Frontal cortex (tissue), 4 donors: ENCODE results near the gene TMEM272. TPM values are rescaled to one million over a fixed set of nuclear protein-coding genes. Genes with fewer than 3 reads are reported as not detected.

ENCODE experiments used
- DNase-seq, 2 donors: peaks; one replicate each; pipeline ENCODE4 v3.0.0; 2012; ENCODE audit warnings: low spot score in 2 of 2
- FAIRE-seq: peaks from 2 replicates; lab custom pipeline; 2012; peaks lifted over from hg19 to GRCh38; lab: Jason Lieb, UNC
- total RNA-seq: library from RNA; depleted of rRNA; stranded (reverse); fragments of >200 nt; gene quantifications from one replicate; pipeline ENCODE4 v1.2.3, GENCODE V29; 2014
- donor health status: control.
- donor health status: control.
- donor health status: control.

Gene TMEM272
- total RNA-seq, 1 donor from 2014 or later, result 1.6 TPM

DNA sequence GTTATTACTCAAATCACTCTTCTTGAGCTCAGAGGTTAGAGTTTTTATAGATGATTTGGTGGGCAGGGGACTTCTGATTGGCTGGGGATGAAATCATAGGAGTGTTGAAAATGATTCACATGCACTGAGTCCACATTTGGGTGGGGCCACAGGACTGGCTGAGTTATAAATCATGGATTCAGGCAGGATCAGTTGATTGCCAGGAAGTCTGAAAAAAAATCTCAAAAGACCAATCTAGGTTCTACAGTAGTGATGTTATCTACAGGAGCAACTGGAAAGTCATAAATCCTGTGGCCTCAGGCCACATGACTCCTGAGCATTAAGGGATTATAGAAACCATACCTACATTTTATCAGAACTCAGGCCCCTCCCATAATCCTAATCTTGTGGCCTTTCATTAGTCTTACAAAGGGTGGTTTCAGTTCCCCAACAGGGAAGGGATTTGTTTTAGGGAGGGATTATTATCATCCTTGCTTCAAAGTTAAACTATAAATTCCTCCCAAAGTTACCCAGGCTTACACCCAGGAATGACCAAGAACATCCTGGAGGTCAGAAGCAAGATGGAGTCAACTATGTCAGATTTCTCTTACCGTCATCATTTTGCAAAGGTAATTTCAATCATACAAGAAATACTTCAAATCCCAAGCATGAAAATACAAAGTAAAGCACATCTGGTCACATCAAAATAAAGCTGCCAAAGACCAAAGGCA lies 11.2 kb upstream of the TMEM272 start:
- FAIRE-seq (no peak), DNase-seq (no peak)

- FAIRE-seq (no peak), DNase-seq (no peak)
Observed at GRCh38 chr13:51849145-51850101, 4.4 kb upstream of the TMEM272 start.

- DNase-seq (no peak), FAIRE-seq (no peak)
Observed at GRCh38 chr13:51848674-51849073, 3.7 kb upstream of the TMEM272 start.

GRCh38 chr13:51846756-51847155 lies 1.8 kb upstream of the TMEM272 start:
- FAIRE-seq (no peak), DNase-seq (no peak)

DNA sequence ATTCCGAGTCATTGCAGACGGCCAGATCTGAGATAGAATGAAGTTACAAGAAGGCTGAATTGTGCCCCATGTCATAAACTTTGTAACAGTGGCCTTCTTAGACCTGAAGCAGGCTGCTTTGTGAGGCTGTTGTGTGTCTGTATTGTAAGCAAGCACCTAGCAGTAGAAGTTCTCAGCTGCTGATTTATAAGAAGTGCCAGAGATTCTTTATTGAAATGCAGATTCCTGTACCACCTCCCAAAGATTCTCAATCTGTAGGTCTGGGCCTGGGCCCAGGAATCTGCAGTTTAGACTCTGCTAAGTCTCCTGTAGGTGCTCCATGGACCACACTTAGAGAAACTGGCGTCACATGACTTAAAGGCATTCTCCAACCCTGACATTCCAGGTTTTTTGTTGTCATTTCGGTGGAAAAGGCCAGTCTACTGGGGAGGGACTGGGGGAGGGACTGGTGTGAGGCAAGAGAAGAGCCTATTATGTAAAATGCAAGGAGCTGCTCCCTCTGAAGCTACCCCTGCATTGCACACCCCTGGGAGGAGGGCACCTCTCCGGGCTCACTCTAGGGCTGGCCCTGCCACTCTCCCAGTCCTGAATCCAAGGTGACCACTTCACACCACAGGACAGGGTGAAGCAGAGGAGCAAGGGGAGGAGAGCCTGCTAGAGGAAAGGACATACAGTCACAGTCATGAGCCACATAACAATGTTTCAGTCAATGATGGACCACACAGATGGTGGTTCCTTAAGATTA lies 769 bp upstream of the TMEM272 start:
- FAIRE-seq (no peak), DNase-seq (no peak)

DNA sequence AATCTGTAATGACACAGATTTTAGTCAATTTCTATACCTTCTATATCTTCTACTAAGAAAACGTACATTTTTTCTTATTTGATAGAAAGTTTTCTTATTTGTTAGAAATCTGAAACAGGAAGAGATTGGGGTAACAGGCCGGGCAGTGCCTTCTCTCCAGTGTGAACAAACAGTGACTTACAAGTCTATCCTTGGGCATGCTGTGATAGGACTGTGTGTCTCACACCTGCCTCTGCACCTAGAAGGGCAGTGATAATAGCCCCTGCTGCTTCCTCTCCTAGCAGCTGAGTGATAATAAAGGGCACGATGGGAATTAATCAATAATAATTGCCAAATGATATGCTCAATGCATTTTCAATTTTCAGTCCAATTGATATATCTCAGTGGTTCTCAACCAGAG lies 1.4 kb downstream of the TMEM272 start:
- FAIRE-seq (no peak), DNase-seq (no peak)

DNA sequence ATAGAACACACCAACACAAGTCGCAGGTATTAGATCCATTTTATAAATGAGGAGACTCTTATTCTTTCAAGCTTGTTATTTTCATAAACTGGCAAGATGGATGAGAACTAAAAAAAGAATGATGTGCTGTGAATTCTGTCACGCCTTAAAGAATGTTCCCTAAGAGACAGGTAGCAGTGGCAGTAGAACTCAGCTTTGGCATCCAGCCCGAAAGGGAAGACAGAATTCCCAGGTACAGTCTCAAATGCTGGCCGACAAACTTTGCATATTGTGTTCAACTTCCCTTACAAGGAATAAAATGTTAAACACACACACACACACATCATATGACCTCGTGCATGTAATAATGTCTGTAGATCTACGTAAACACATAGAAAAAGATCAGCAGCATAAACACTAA lies 3.2 kb downstream of the TMEM272 start:
- FAIRE-seq (no peak), DNase-seq (no peak)

- FAIRE-seq (no peak), DNase-seq (no peak)
Observed at GRCh38 chr13:51840917-51841316, 4.1 kb downstream of the TMEM272 start.

- FAIRE-seq (no peak), DNase-seq (no peak)
Observed at GRCh38 chr13:51839711-51840540, 5.1 kb downstream of the TMEM272 start.

DNA sequence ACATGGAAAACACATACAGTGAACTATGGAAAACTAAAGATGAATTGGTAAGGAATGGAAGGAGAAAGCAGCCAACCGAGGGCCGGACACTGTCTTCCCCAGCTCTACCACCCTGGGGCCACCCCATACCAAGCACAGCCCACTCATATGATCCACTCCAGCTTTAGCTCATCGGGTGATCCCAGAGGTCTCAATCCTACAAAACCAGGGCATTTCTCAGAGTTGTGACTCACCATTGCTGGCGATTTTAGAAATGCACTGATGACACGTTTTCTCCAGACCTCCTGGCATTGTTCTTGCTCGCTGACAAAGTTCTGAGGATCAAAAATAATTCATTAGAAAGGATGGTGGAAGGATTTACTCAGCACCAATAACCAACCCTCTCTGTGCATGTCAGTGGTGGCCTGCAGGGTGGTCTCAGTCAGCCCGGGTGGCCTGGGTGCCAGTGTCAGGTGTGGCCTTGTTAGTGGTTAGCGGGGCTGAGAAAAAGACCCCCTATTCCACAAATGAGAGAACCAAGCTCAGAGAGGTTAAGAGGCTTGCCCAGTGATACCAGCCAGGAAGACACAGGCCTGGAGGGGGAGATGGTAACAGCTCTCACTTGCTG lies 6.6 kb downstream of the TMEM272 start:
- FAIRE-seq, result no peak
- DNase-seq, result no peak

DNA sequence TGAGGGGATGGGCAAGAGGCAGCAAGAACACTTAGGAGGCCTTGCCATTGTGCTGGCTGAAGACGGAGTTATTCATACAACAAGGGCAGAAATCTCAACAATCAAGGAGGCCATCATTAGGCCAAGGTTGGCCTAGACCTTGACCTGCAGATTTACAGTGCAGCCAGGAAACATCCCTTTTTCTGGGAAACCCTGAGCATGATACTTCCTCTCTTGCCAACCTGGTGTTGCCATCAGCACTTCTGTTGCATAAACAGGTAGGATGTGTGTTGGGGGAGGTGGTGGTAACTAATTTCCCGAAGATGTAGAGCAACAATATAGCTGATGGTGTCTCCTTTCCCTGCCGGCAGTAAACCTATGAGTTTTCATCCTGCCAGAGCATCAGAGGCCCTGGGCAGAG lies 8.0 kb downstream of the TMEM272 start:
- FAIRE-seq, result no peak
- DNase-seq, result no peak

GRCh38 chr13:51834581-51835171 lies 10.3 kb downstream of the TMEM272 start:
- no peak for FAIRE-seq

DNA sequence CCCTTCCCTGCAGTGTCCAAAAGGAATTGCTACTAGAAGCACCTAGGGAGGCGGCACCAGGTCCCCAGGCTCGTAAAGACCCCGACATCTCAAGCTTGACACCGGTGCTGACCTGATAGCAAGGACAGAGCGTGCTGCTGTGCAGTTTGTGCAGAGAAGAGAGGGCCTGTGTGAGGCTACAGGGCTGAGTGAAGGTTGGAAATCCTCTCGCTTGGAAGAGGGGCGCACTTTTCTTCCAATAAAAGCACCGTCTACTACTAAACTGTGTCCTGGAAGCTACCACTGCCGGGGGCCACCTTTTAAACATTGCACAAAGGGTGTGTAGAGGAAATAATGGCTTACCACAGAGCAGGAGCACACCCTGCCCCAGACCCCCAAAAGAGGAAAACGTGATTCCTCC lies 11.0 kb downstream of the TMEM272 start:
- no peak for DNase-seq
- FAIRE-seq, result no peak

More at GRCh38 chr13:51834581-51835171, 10.3 kb downstream of the TMEM272 start:
- DNase-seq, result no peak

DNA sequence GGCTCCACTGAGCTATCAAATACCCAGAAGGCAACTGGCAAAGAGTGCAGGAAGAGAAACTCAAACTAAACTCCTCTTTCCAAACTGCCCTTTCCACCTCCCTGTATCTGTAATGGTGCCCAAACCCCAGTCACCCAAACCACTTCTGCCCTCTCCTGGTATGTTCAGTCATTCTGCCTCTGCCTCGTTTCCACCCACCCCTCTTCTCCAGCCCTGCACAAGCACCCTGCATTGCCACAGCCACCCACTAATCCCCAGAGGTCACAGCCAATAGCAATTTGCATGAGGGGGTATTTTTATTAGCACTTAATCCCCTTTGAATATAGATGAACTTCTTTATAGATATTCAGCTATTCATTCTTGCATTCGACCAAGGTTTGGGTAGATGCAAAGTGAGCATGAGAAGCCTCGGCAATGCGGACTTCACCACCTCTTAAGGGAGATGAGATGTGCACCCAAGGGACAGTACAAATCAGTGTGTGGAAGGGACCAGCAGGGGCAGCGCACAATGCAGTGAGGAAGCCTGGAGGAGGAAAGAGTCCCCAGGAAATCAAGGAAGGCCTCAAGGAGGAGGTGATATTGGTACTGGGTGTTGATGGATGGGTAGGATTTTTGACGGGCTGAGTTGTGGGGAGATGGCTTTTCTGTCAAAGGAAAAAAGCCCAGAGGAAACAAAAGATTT lies 12.4 kb downstream of the TMEM272 start:
- peak in 1 of 2 donors; percentile 34 for DNase-seq
- no peak for FAIRE-seq

GRCh38 chr13:51831519-51831918 lies 13.5 kb downstream of the TMEM272 start:
- FAIRE-seq (no peak), DNase-seq (no peak)

GRCh38 chr13:51829568-51829899 lies 15.4 kb downstream of the TMEM272 start:
- DNase-seq (no peak), FAIRE-seq (no peak)

- no peak for FAIRE-seq
- DNase-seq, result no peak
Observed at GRCh38 chr13:51828730-51829567, 16.0 kb downstream of the TMEM272 start.
